HG02884 (cell line): ENCODE measurements around the gene OR10G2.
"Not testable (repeated sequence)": the region's sequence is repeated elsewhere in the genome, so short reads cannot be mapped to it uniquely, and the experiment has no call there.

Source experiments
- ATAC-seq: cut with Tn5 transposase; IDR thresholded peaks from one replicate; pipeline ENCODE4 v1.9.1; 2021; ENCODE audit warnings: mild to moderate bottlenecking, moderate library complexity; ENCODE audit not compliant: unreplicated experiment

OR10G2 gene

DNA sequence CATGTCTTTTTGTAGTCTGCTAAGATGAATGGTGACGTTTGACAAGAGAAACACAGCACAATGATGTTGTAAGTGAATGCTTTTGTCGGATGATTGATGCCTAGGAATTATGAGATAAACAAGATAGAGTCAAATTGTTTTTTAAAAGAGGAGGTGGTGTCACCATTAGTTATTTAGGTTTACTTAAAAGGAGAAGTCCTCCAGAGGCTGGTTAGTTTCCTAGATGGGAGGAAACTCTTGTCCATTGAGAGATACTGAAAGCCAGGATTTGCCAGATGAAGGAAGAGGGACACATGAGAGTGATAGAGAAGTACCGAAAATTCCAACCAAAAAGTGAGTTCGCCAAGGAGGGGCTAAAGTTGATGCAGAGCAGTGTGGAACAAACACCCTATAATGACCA is at the start of gene OR10G2:
Gene OR10G2 (minus strand): TSS at position 101 of the 400 bp plus-strand sequence. CDS start 98 bp downstream, at position 3.
- no peak for ATAC-seq

DNA sequence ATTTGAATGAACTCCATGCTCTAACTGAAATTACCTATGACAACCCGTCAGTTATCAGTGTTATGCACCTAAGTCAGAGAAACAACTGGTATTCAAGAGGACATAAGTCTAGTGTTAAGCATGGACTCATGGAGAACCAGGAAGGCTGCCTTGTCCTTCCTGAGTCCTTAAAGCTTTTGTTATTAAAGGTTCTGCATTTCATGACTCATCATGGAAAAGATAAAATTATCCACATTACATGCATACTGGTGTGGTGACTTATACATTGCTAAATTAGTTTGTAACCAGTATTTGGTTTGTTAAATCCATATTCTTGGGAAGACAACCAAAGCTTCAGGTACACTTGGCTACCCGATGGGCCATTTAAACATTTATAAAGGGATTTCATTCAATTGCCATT is 45.3 kb upstream of the OR10G2 start:
- ATAC-seq = no peak

GRCh38 chr14:21675566-21675965 is 40.8 kb upstream of the OR10G2 start:
- no peak for ATAC-seq

DNA sequence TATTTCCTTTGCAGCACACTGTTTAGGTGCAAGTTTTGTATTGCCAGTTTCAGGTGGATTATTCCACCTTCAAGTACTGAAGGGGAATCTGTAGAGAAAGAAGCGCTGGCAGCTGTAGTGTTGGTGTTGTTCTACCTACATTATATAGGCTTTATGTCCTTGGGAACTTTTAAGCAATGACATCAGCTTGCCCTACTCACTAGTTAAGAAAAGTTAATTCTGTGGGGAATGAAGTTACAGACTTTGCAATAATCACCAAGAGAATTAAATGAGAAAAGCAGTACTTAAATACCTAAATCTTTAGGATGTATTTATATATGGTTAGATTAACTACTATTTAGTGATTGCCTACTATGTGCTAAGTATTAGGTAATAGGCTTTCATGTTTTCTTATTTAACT is 39.0 kb upstream of the OR10G2 start, which contains the start of gene OR4E1:
Gene OR4E1 (minus strand): TSS at position 101 of the 400 bp plus-strand sequence. CDS start 2,883 bp downstream, outside the sequence.
- no peak for ATAC-seq

DNA sequence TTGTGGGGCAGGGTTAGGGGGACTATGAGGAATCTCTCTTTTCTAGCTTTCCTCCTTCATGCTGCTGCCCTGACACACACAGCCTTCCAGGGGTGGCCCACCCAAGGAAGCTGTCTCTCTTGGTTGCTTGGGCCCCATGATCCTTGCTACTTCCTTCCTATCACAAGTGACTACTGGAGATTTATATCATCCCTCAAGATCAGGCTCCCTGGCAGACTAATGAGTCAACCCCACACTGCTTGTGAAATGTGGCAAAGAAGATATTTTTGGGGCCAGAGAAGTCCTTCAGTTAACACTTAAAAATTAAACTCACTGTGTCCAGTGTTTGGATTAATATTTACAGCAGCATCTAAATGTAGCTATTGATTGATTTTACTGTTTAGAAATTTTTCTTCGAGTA is 37.4 kb upstream of the OR10G2 start:
- ATAC-seq = no peak

GRCh38 chr14:21671371-21671770 is 36.6 kb upstream of the OR10G2 start:
- no peak for ATAC-seq

- ATAC-seq = no peak
Observed at GRCh38 chr14:21669284-21669683, 34.5 kb upstream of the OR10G2 start.

DNA sequence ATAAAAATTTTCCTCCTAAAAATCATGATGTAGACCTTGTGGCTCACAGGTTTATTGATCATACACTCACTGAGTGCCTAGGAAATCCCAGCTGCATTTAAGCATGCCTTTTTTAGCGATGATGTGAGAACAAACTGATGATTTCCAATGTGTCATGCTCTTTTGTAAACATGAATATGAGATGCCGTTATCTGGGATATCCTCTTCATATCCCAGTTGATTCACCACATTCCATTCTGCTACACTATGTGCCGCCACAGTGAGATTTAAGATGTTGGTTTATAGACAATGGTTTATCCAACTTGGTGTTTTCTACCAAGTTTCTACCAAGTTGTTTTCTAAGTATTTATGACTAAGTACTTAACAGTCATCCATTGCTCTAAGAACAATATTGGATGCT is 33.6 kb upstream of the OR10G2 start:
- ATAC-seq = no peak

DNA sequence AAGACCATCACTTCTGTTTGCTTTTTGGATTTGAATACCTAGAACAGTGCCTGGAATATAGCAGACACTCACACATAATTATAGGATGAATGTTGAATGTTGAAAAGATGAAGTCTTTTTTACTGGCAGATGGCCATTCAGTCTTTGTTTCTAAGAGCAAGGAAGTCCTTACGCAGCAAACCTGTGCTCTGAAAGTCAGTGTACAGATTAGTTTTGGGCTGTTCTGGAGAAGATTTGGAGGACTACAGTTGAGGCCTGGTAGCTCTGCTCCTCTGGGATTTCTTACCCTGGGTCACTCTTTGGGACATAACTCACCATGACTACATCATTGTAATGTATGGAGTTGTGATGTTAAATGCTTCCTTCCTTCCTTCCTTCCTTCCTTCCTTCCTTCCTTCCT is 22.2 kb upstream of the OR10G2 start:
- ATAC-seq = no peak

DNA sequence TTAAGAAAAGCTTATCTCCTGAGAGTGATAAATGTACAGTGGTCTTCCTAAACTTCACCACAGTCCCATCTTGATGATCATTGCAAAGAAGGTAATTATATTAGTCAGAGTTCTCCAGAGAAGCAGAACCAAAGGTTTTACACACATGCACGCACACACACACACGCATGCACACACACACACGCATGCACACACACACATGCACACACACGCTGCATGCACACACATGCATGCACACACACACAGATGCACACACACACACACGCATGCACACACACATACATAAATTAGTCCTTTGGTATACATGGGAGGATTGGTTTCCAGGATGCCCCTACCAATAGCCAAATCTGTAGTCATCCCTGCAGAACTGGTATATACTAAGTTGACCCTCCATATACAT is 19.5 kb upstream of the OR10G2 start:
- no peak for ATAC-seq

- ATAC-seq = no peak
Observed at GRCh38 chr14:21653331-21653885, 18.7 kb upstream of the OR10G2 start, which contains the start of gene OR4E2. TSS of gene OR4E2 (plus strand) at chr14:21653835. CDS start at chr14:21665083, 11,248 bp downstream.

- ATAC-seq = no peak
Observed at GRCh38 chr14:21652209-21652808, 17.6 kb upstream of the OR10G2 start.

DNA sequence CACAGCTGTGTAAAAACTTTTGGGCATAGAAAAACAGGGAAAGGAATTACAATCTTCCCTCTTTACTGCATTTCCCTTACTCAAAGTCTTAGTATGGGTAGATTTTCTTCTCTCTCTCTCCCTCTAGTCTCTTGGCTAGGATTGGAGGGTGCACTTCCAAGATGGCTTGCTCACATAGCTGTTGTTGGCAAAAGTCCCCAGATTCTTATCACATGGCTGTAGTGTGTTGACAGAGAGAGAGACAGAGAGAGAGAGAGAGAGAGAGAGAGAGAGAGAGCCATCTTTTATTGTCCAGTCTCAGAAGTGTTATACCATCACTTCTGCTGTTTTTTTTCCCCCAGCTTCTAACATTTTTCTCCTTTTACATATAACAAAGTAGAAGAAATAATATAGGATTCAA is 12.6 kb upstream of the OR10G2 start:
- ATAC-seq = no peak

GRCh38 chr14:21643407-21643806 is 8.7 kb upstream of the OR10G2 start:
- no peak for ATAC-seq

GRCh38 chr14:21642683-21643082 is 7.9 kb upstream of the OR10G2 start:
- ATAC-seq = no peak

GRCh38 chr14:21631084-21631483 is 3.7 kb downstream of the OR10G2 start:
- ATAC-seq = no peak

DNA sequence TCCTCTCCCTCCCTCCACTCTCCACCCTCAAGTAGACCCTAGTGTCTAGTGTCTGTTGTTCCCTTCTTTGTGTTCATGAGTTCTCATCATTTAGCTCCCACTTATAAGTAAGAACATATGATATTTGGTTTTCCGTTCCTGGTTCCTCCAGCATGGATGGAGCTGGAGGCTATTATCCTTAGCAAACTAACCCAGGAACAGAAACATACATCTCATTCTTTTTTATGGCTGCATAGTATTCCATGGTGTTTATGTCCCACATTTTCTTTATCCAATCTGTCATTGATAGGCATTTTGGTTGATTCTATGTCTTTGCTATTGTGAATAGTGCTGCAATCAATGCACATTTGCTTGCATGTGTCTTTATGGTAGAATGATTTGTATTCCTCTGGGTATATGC is 4.2 kb downstream of the OR10G2 start:
- ATAC-seq = not testable (repeated sequence)

GRCh38 chr14:21626491-21627230 is 8.1 kb downstream of the OR10G2 start:
- no peak for ATAC-seq

DNA sequence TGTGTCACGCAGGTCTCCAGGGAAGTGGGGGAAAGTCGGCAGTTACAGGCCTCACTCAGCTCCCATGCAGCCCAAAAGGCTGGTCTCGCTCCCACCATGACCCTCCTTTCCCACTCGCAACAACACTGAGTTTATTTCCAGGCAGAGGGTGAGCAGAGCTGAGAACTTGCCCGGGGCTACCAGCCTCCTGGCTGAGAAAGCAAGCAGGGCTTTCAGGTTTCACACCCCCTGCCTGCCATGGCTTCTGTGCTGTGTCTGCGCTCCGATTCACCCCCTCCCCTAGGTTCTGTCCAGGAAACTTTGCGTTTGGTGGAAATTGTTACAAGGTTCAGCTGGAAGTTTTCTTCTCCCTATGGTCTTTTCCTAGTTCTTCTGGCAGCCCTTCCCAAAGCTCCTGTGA is 17.1 kb downstream of the OR10G2 start:
- no peak for ATAC-seq

GRCh38 chr14:21614240-21614639 is 20.5 kb downstream of the OR10G2 start:
- no peak for ATAC-seq

DNA sequence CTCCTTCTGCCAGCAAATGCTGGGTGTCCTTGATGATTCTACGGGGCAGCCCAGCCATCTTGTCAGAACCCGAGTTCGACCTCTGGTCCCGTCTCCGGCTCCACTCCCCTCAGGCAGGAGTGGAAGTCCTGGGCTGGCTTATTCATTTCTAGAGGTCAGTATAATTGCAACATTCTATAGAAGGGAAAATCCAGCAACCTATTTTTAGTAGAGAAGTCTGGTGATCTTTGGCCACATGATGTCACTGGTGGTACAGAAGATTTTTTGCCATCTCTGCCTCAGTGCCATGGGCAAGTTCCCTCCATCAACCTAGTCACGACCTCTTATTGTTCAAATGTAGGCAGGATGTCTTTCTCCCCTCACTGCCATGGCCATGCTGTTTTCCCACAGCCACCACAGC is 22.4 kb downstream of the OR10G2 start:
- ATAC-seq = no peak

DNA sequence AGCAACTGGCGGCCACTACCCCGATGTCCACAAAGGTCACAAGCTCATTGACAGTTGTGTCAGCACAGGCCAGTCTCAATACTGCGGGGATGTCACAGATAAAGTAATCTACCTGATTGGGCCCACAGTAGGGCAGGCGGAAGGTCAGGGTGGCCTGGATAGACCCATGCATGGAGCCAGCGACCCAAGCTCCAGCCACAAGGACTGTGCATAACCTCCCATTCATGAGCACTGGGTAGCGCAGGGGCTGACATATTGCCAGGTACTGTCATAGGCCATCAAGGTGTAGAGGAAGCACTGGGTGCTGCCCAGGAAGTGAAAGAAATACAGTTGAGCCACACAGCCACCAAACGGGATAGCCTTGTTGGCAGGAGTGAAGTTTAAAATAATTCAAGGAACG is 32.6 kb downstream of the OR10G2 start:
- not testable (repeated sequence) for ATAC-seq
